SU-DHL-6 (cell line): Measurements from ENCODE around the gene DLG2.

Experiments used
- H2AFZ ChIP-seq: fragments of 200-600 bp; sonication (generic); 2 replicates; pipeline ENCODE4 v1.6.1; 2014; ENCODE audit warnings: low read depth, mild to moderate bottlenecking, moderate library complexity, mixed read lengths, antibody characterized with exemption, low read length; ENCODE audit not compliant: severe bottlenecking
- H3F3A ChIP-seq: fragments of 200-600 bp; shearing (Covaris generic); 2 replicates; pipeline ENCODE4 v1.6.0; 2016; ENCODE audit warnings: antibody characterized with exemption, mild to moderate bottlenecking; ENCODE audit not compliant: insufficient read depth
- H3K27ac ChIP-seq: fragments of 200-600 bp; sonication (generic); 2 replicates; pipeline ENCODE4 v1.5.1; 2016; ENCODE audit warnings: low read depth, mild to moderate bottlenecking, low read length, moderate library complexity, mixed read lengths
- H3K27me3 ChIP-seq: fragments of 200-600 bp; sonication (generic), shearing (Covaris generic); 2 replicates; pipeline ENCODE4 v1.6.0; 2014; ENCODE audit warnings: mild to moderate bottlenecking, low read length
- H3K36me3 ChIP-seq: fragments of 200-600 bp; sonication (generic); 2 replicates; pipeline ENCODE4 v1.6.1; 2014; ENCODE audit warnings: mild to moderate bottlenecking, low read length, mixed read lengths
- H3K4me2 ChIP-seq: fragments of 300-600, 200-600 bp; shearing (Covaris generic), sonication (generic); 2 replicates; pipeline ENCODE4 v1.6.0; 2014; ENCODE audit warnings: low read length, low read depth, mild to moderate bottlenecking; ENCODE audit not compliant: poor library complexity, severe bottlenecking
- H3K4me3 ChIP-seq: fragments of 200-600 bp; sonication (generic); 2 replicates; pipeline ENCODE4 v1.5.1; 2014; ENCODE audit warnings: antibody characterized with exemption, low read length, mild to moderate bottlenecking, mixed read lengths; ENCODE audit not compliant: insufficient read depth, poor library complexity, severe bottlenecking
- H3K79me2 ChIP-seq: fragments of 200-600 bp; sonication (generic); 2 replicates; pipeline ENCODE4 v1.6.1; 2014; ENCODE audit warnings: mild to moderate bottlenecking, low read length, moderate library complexity; ENCODE audit not compliant: insufficient read depth
- H3K9ac ChIP-seq: fragments of 200-600 bp; sonication (generic); 2 replicates; pipeline ENCODE4 v1.7.0; 2014; ENCODE audit warnings: mild to moderate bottlenecking, low read length
- H3K9me2 ChIP-seq: fragments of 200-600 bp; sonication (generic); replicated peaks from 2 replicates; pipeline ENCODE4 v1.6.1; 2014; ENCODE audit warnings: low read length; ENCODE audit not compliant: insufficient read depth
- H3K9me3 ChIP-seq: fragments of 200-600 bp; sonication (generic); 2 replicates; pipeline ENCODE4 v1.6.1; 2014; ENCODE audit warnings: low read length, mixed read lengths; ENCODE audit not compliant: insufficient read depth
- H4K20me1 ChIP-seq: fragments of 200-600 bp; sonication (generic); 2 replicates; pipeline ENCODE4 v1.6.1; 2014; ENCODE audit warnings: low read depth, mild to moderate bottlenecking, antibody characterized with exemption, low read length, moderate library complexity, mixed read lengths
- CTCF ChIP-seq: fragments of 200-600 bp; sonication (generic); IDR thresholded peaks from one replicate; pipeline ENCODE4 v1.5.1; 2017; ENCODE audit warnings: antibody characterized with exemption, mild to moderate bottlenecking, low read length, moderate library complexity; ENCODE audit not compliant: insufficient read depth, poor library complexity, severe bottlenecking
- EZH2phosphoT487 ChIP-seq: fragments of 200-600 bp; sonication (generic), shearing (Covaris generic); conservative IDR thresholded peaks from 2 replicates; pipeline ENCODE4 v1.6.1; 2018; ENCODE audit warnings: mild to moderate bottlenecking, antibody characterized with exemption, low read length, moderate library complexity, mixed read lengths

DLG2 gene

GRCh38 chr11:84675396-84676025 is 951.6 kb downstream of the DLG2 start:
- Histone ChIP-seq H3F3A (no peaks in the 10 kb centered on the region), H3K9me2 (no peaks in the 10 kb centered on the region), H4K20me1 (no peaks in the 10 kb centered on the region), H3K79me2 (no peaks in the 10 kb centered on the region), H3K4me3 (no peak overlapping the region), H3K27ac (no peak overlapping the region), H3K4me2 (no peak overlapping the region), H3K27me3 (no peaks in the 10 kb centered on the region), H2AFZ (no peak overlapping the region), H3K9ac (no peak overlapping the region), H3K9me3 (no peaks in the 10 kb centered on the region), H3K36me3 (no peaks in the 10 kb centered on the region)
- TF ChIP-seq CTCF (no peak), EZH2phosphoT487 (no peak)

GRCh38 chr11:84673753-84674152 is 953.4 kb downstream of the DLG2 start:
- Histone ChIP-seq H4K20me1 (no peaks in the 10 kb centered on the region), H3K9me3 (no peaks in the 10 kb centered on the region), H3K27ac (no peak overlapping the region), H3K9ac (no peak overlapping the region), H2AFZ (no peak overlapping the region), H3K9me2 (no peaks in the 10 kb centered on the region), H3F3A (no peaks in the 10 kb centered on the region), H3K27me3 (no peaks in the 10 kb centered on the region), H3K4me2 (no peak overlapping the region), H3K79me2 (no peaks in the 10 kb centered on the region), H3K4me3 (no peak overlapping the region), H3K36me3 (no peaks in the 10 kb centered on the region)
- no peak for TF ChIP-seq CTCF
- TF ChIP-seq EZH2phosphoT487: no peak

- Histone ChIP-seq H3K79me2 (no peaks in the 10 kb centered on the region), H2AFZ (no peak overlapping the region), H3K9ac (no peak overlapping the region), H3K27me3 (no peaks in the 10 kb centered on the region), H3K4me2 (no peak overlapping the region), H4K20me1 (no peaks in the 10 kb centered on the region), H3K36me3 (no peaks in the 10 kb centered on the region), H3F3A (no peaks in the 10 kb centered on the region), H3K4me3 (no peak overlapping the region), H3K9me3 (no peaks in the 10 kb centered on the region), H3K27ac (no peak overlapping the region), H3K9me2 (no peaks in the 10 kb centered on the region)
- TF ChIP-seq CTCF (no peak), EZH2phosphoT487 (no peak)
Observed at GRCh38 chr11:84671325-84671999, 955.7 kb downstream of the DLG2 start.
